ENCODE results near the gene TSKU.

- TF ChIP-seq POLR2A (IDR thresholded peaks at IDR 0.05; ENCODE audit: low read length): no peak
- no peak for TF ChIP-seq GATA1 (IDR thresholded peaks at IDR 0.05; ENCODE audit: low read depth, low read length)
Observed at GRCh38 chr11:76781807-76782530, 1.2 kb upstream of the TSKU start.
